Fibroblast of mammary gland (primary cell): ENCODE measurements around the gene IGFBP3.

Experiments used
- DNase-seq: peaks from one replicate; pipeline ENCODE4 v3.0.0-alpha.2; 2010; ENCODE audit warnings: low read depth
- H3K4me3 ChIP-seq: 2 replicates; pipeline ENCODE4 v1.5.1; 2011; ENCODE audit warnings: low read depth, mild to moderate bottlenecking, low read length, moderate library complexity; ENCODE audit not compliant: control insufficient read depth
- TF ChIP-seq, protein P1 (sequence below): conservative IDR thresholded peaks from 2 replicates; pipeline ENCODE4 v1.5.1; 2011; ENCODE audit warnings: low read depth, low read length, inconsistent platforms; ENCODE audit not compliant: control insufficient read depth, insufficient read depth

The IGFBP3 gene, protein sequence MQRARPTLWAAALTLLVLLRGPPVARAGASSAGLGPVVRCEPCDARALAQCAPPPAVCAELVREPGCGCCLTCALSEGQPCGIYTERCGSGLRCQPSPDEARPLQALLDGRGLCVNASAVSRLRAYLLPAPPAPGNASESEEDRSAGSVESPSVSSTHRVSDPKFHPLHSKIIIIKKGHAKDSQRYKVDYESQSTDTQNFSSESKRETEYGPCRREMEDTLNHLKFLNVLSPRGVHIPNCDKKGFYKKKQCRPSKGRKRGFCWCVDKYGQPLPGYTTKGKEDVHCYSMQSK

DNA sequence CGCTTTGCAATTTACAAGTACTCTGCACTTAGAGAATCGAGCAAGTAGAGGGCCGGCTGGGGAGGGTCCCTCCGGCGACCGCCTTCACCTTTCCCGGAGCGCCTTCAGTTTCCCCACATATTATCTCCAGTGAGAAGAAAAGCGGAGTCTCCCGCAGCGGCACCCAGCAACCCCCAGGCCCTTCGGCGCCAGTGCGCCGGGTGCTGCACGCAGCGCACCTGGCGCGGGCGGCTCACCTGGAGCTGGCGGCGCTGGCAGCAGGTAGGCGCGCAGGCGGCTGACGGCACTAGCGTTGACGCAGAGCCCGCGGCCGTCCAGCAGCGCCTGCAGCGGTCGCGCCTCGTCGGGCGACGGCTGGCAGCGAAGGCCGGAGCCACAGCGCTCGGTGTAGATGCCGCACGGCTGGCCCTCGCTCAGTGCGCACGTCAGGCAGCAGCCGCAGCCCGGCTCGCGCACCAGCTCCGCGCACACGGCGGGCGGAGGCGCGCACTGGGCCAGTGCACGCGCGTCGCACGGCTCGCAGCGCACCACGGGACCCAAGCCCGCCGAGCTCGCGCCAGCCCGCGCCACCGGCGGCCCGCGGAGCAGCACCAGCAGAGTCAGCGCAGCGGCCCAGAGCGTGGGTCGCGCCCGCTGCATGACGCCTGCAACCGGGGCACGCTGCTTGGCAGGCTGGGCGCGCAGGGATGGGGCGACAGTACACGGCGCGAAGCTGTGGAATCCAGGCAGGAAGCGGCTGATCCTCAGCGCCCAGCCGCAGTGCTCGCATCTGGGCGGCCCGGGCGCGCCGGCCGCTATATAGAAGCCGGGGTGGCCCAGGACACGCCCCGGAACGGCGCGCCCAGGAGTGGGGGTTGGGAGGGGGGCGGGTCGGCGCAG lies at the start of gene IGFBP3:
Gene IGFBP3 (minus strand): TSS at position 771 of the 879 bp plus-strand sequence. CDS start 132 bp downstream, at position 639.
- DNase-seq: peak; percentile 60
- TF ChIP-seq, protein P1, sequence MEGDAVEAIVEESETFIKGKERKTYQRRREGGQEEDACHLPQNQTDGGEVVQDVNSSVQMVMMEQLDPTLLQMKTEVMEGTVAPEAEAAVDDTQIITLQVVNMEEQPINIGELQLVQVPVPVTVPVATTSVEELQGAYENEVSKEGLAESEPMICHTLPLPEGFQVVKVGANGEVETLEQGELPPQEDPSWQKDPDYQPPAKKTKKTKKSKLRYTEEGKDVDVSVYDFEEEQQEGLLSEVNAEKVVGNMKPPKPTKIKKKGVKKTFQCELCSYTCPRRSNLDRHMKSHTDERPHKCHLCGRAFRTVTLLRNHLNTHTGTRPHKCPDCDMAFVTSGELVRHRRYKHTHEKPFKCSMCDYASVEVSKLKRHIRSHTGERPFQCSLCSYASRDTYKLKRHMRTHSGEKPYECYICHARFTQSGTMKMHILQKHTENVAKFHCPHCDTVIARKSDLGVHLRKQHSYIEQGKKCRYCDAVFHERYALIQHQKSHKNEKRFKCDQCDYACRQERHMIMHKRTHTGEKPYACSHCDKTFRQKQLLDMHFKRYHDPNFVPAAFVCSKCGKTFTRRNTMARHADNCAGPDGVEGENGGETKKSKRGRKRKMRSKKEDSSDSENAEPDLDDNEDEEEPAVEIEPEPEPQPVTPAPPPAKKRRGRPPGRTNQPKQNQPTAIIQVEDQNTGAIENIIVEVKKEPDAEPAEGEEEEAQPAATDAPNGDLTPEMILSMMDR: no peak
- H3K4me3 ChIP-seq: peak within 1 kb of the TSS; percentile 41

DNA sequence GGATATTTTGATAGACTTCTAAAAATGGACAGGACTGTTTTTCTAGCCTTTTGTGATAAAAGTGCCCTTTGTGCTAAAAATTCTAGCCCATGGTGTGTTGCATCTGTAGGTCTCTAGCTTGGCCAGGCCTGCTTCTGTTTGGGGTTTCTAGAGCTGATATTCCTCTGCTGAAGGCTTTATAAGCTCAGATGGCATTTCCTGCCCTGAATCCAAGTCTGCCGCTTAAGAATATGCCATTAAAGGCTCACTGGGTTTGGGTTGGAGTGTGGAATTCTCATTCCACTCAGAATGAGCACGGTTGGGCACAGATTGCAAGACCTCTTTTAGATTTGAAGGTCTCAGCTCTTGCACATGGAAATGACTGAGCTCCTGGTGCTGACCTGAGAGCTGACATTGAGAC lies 49.4 kb upstream of the IGFBP3 start:
- TF ChIP-seq, protein P1: no peak
- no peak overlapping the region for H3K4me3 ChIP-seq
- DNase-seq: no peak

DNA sequence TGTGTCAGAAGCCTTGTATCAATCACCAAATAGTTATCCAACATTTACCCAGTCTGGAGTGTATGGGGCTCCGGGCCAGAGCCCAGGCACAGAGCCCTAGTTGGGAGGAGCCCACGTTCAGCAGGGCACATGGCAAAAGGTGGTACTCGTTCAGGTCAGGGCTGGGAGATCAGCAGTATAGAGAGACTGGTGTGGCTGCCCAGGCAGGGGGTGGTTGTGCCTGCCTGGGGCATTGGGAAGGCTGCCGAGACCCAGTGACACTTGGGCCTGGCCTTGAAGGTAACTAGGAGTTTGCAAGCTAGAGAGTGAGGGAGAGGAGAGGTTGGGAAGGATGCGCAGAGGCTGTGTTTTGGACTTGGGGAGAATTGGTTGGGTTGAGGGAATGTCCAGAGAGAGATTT lies 48.9 kb upstream of the IGFBP3 start:
- no peak overlapping the region for H3K4me3 ChIP-seq
- TF ChIP-seq, protein P1: no peak
- DNase-seq: no peak

DNA sequence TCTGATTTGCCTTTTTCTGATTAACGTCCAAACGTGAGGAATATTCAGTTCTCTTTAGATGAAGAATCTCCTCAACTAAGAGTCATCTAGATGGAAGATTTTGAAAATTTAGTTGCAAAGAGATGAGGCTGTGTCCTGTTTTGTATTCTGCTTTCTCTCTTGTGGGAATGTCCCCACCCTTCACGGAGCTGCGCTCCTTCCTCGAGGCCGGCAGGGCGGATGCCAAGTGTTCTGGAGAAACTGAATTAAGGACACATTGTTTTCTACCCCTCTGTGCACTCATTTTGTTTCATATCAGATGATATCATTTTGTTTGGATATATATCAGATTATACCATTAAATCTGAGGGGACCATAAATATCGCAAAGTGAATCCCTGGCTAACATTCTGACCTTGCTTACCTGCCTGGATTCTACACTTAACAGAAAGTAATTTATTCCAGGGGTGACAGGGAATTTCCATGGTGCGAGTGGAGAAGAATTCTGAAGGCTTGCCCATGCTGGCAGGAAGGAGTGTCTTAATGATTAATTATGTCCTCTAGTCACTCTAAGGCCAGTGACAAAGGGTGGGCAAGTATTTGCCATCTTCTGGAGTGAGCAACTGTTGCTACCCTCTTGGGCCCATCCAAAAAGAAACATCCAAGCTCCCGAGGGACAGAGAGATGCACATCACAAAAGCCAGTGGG lies 47.9 kb upstream of the IGFBP3 start:
- no peak for DNase-seq
- H3K4me3 ChIP-seq: no peak overlapping the region
- TF ChIP-seq, protein P1: no peak

DNA sequence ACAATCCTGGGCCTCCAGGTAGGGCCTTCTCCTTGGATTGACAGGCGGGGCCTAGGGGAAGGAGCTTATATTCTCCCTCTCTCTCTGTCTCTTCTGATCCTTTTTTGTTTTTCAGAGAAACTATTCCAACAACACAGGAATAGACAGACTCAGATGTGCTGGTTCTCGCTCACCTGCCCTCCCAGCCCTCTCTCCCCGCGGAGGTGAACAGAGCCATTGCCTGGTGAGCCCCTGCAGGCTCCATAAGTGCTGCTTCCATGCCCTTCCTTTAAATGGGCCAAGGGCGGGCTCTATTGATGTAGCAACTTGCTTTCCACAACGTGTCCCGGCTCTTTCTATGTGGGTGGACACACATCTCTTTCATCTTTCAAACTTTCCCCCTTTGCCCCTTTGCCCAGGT lies 47.2 kb upstream of the IGFBP3 start:
- TF ChIP-seq, protein P1: no peak
- DNase-seq: no peak
- H3K4me3 ChIP-seq: no peak overlapping the region

DNA sequence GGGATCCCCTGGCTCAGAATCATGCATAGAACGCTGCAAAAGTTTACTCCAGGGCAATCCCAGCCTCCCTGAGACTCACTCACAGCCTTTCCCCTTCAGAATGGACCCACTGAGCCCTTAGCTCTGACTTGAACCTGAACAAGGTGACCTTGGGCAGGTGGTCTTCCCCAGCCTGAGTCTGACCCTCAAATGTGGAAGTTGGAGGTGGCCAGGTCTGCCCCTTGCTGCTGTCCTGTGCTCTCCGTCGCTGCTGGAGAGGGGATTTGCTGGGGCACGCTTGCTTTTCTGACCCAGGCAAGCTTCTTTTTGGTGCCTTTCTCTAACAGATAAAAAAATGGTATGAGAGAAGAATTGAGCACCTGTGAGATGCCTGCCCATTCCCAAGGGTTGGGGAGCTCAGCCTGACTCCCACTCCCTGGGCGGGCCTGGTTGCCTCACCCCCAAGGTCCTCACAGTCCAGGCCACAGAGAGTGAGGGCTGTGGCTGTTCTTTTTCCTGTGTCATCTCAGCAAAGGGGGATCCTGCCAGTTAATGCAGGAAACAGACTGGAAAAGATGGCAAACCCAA lies 46.6 kb upstream of the IGFBP3 start:
- no peak overlapping the region for H3K4me3 ChIP-seq
- no peak for DNase-seq
- TF ChIP-seq, protein P1: no peak
